Stimulated activated CD8-positive, alpha-beta memory T cell treated with anti-CD3 and anti-CD28 coated beads, Interleukin-15, amount 100 ng/mL, for 4 hours (primary cell): ENCODE measurements around the gene MMAA.
"Not testable (repeated sequence)": the region's sequence is repeated elsewhere in the genome, so short reads cannot be mapped to it uniquely, and the experiment has no call there.

ENCODE experiments used
- DNase-seq, 2 donors: peaks; one replicate each; pipeline ENCODE4 v3.0.0-alpha.2; 2020; ENCODE audit warnings: low read depth in 2 of 2

The MMAA gene

GRCh38 chr4:145635117-145635516 lies 15.9 kb downstream of the MMAA start:
- no peak for DNase-seq

- no peak for DNase-seq
These were observed 16.4 kb downstream of the MMAA start for GRCh38 chr4:145635630-145636029.

GRCh38 chr4:145639186-145639698 lies 20.1 kb downstream of the MMAA start:
- no peak for DNase-seq

GRCh38 chr4:145640236-145640635 lies 21.1 kb downstream of the MMAA start:
- DNase-seq = not testable (repeated sequence)

GRCh38 chr4:145643295-145643694 lies 24.1 kb downstream of the MMAA start:
- no peak for DNase-seq

GRCh38 chr4:145644699-145645098 lies 25.5 kb downstream of the MMAA start:
- no peak for DNase-seq

GRCh38 chr4:145656156-145656555 lies 37.0 kb downstream of the MMAA start:
- DNase-seq = no peak

GRCh38 chr4:145660064-145660463 lies 40.9 kb downstream of the MMAA start:
- no peak for DNase-seq

GRCh38 chr4:145663194-145663593 lies 44.0 kb downstream of the MMAA start:
- DNase-seq = no peak

- DNase-seq = no peak
These were observed 46.6 kb downstream of the MMAA start for GRCh38 chr4:145665773-145666172.

GRCh38 chr4:145670422-145670821 lies 51.2 kb downstream of the MMAA start:
- no peak for DNase-seq

- DNase-seq = no peak
These were observed 60.3 kb downstream of the MMAA start for GRCh38 chr4:145679520-145679919.

GRCh38 chr4:145679991-145680455 lies 60.8 kb downstream of the MMAA start, which contains the start of gene C4orf51:
Gene C4orf51 (plus strand): TSS chr4:145680146. CDS start chr4:145680204, 58 bp downstream.
- DNase-seq = no peak

GRCh38 chr4:145680902-145681301 lies 61.7 kb downstream of the MMAA start:
- no peak for DNase-seq

GRCh38 chr4:145681518-145681917 lies 62.3 kb downstream of the MMAA start:
- DNase-seq = no peak

- DNase-seq = no peak
These were observed 62.8 kb downstream of the MMAA start for GRCh38 chr4:145681956-145682355.

- DNase-seq = no peak
These were observed 67.8 kb downstream of the MMAA start for GRCh38 chr4:145686991-145687390.

- DNase-seq = no peak
These were observed 71.4 kb downstream of the MMAA start for GRCh38 chr4:145690610-145691009.

- not testable (repeated sequence) for DNase-seq
These were observed 72.2 kb downstream of the MMAA start for GRCh38 chr4:145691416-145691815.

- no peak for DNase-seq
These were observed 75.7 kb downstream of the MMAA start for GRCh38 chr4:145694929-145695328.

- DNase-seq = no peak
These were observed 78.1 kb downstream of the MMAA start for GRCh38 chr4:145697332-145697731.

- no peak for DNase-seq
These were observed 79.3 kb downstream of the MMAA start for GRCh38 chr4:145698507-145698906.

- DNase-seq = no peak
These were observed 84.8 kb downstream of the MMAA start for GRCh38 chr4:145703850-145704497.

GRCh38 chr4:145709336-145709735 lies 90.2 kb downstream of the MMAA start:
- no peak for DNase-seq
